ENCODE data around the gene TACC3.

DNA sequence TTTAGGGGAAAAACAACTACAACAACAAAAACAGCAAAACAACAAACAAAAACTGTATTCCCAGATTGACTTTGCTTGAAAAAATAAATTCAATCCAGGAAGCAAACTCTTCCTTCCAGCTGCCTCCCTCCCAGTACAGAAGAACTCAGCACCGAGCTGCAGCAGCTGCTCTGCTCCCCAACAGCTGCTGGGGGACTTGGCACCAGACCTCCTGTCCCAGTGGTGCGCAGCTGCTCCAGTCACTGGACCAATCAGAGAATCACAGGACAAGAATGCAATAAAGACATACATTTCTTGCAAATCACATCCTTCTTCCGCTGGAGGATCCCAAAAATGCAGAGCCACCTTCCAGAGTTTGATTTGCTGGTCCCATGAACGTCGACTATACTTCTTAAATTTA is 25.4 kb upstream of the TACC3 start:
- TF ChIP-seq, protein P1, sequence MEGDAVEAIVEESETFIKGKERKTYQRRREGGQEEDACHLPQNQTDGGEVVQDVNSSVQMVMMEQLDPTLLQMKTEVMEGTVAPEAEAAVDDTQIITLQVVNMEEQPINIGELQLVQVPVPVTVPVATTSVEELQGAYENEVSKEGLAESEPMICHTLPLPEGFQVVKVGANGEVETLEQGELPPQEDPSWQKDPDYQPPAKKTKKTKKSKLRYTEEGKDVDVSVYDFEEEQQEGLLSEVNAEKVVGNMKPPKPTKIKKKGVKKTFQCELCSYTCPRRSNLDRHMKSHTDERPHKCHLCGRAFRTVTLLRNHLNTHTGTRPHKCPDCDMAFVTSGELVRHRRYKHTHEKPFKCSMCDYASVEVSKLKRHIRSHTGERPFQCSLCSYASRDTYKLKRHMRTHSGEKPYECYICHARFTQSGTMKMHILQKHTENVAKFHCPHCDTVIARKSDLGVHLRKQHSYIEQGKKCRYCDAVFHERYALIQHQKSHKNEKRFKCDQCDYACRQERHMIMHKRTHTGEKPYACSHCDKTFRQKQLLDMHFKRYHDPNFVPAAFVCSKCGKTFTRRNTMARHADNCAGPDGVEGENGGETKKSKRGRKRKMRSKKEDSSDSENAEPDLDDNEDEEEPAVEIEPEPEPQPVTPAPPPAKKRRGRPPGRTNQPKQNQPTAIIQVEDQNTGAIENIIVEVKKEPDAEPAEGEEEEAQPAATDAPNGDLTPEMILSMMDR (IDR thresholded peaks at IDR 0.05), result no peak
- TF ChIP-seq POLR2AphosphoS5 (IDR thresholded peaks at IDR 0.05) (no peak), EP300 (IDR thresholded peaks at IDR 0.05; ENCODE audit: low read depth) (no peak), POLR2A (IDR thresholded peaks at IDR 0.05) (no peak)
